Osteoblast (primary cell): ENCODE measurements around the gene TCP11L2. TPM values are rescaled to one million over a fixed set of nuclear protein-coding genes. Genes with fewer than 3 reads are reported as not detected.
A peak's percentile ranks its signal among the peaks of the same experiment; 100 is the strongest.

Source experiments
- DNase-seq: peaks from one replicate; pipeline ENCODE4 v3.0.0; 2011; ENCODE audit warnings: low spot score, mixed read lengths; ENCODE audit not compliant: insufficient read length; ENCODE audit errors: missing footprints
- H2AFZ ChIP-seq: 2 replicates; pipeline ENCODE4 v1.6.0; 2011; ENCODE audit warnings: mild to moderate bottlenecking, low read length
- H3K27ac ChIP-seq: 2 replicates; pipeline ENCODE4 v1.5.1; 2011; ENCODE audit warnings: mild to moderate bottlenecking, low read depth, low read length, moderate library complexity
- H3K27me3 ChIP-seq: 2 replicates; pipeline ENCODE4 v1.6.0; 2012; ENCODE audit warnings: mild to moderate bottlenecking, control low read depth, inconsistent platforms, low read length, moderate library complexity; ENCODE audit not compliant: insufficient read depth
- H3K36me3 ChIP-seq: 2 replicates; pipeline ENCODE4 v1.5.1; 2011; ENCODE audit warnings: mild to moderate bottlenecking, low read length, control low read depth, moderate library complexity; ENCODE audit not compliant: insufficient read depth
- H3K4me1 ChIP-seq: 2 replicates; pipeline ENCODE4 v1.5.1; 2011; ENCODE audit warnings: mild to moderate bottlenecking, low read length, control low read depth, moderate library complexity; ENCODE audit not compliant: insufficient read depth
- H3K4me2 ChIP-seq: 2 replicates; pipeline ENCODE4 v1.6.0; 2011; ENCODE audit warnings: mild to moderate bottlenecking, low read length; ENCODE audit not compliant: insufficient read depth
- H3K4me3 ChIP-seq: fragments of 200-600 bp; sonication (generic); 3 replicates; pipeline ENCODE4 v1.5.1; 2012; ENCODE audit warnings: mild to moderate bottlenecking, low read length, inconsistent platforms; ENCODE audit not compliant: insufficient read depth
- H3K79me2 ChIP-seq: 2 replicates; pipeline ENCODE4 v1.6.0; 2012; ENCODE audit warnings: mild to moderate bottlenecking, low read length, control low read depth, inconsistent platforms; ENCODE audit not compliant: insufficient read depth
- H3K9me3 ChIP-seq: 2 replicates; pipeline ENCODE4 v1.5.1; 2011; ENCODE audit warnings: low read depth, low read length, control low read depth
- H4K20me1 ChIP-seq: 2 replicates; pipeline ENCODE4 v1.6.0; 2012; ENCODE audit warnings: mild to moderate bottlenecking, low read length, control low read depth; ENCODE audit not compliant: insufficient read depth
- CTCF ChIP-seq: IDR thresholded peaks from 2 replicates; pipeline ENCODE4 v1.5.1; 2011; ENCODE audit warnings: mild to moderate bottlenecking, low read depth, low read length, moderate library complexity; ENCODE audit errors: extremely low read depth
- total RNA-seq: library from RNA; depleted of rRNA; stranded (reverse); fragments of >200 nt; gene quantifications from 2 replicates; pipeline ENCODE4 v1.2.3, GENCODE V29; 2012

Gene TCP11L2
- total RNA-seq, 1 donor, result 109 TPM

GRCh38 chr12:106288101-106288493 lies 14.4 kb upstream of the TCP11L2 start:
- DNase-seq, result no peak
- H2AFZ ChIP-seq, result no peak overlapping the region
- H3K4me3 ChIP-seq, result no peak overlapping the region
- H3K27me3 ChIP-seq, result no peaks in the 10 kb centered on the region
- no peaks in the 10 kb centered on the region for H3K79me2 ChIP-seq
- no peaks in the 10 kb centered on the region for H3K9me3 ChIP-seq
- H3K36me3 ChIP-seq, result no peaks in the 10 kb centered on the region
- H3K4me1 ChIP-seq, result peaks cover 10% of the 10 kb centered on the region
- no peak overlapping the region for H3K4me2 ChIP-seq
- no peak for TF ChIP-seq CTCF
- H3K27ac ChIP-seq, result no peak overlapping the region
- H4K20me1 ChIP-seq, result no peaks in the 10 kb centered on the region

GRCh38 chr12:106288494-106289195 lies 13.9 kb upstream of the TCP11L2 start:
- no peaks in the 10 kb centered on the region for H3K36me3 ChIP-seq
- no peaks in the 10 kb centered on the region for H4K20me1 ChIP-seq
- no peak overlapping the region for H3K4me3 ChIP-seq
- H3K9me3 ChIP-seq, result no peaks in the 10 kb centered on the region
- H2AFZ ChIP-seq, result peak overlapping the region; percentile 5
- H3K27ac ChIP-seq, result peak overlapping the region; percentile 66
- DNase-seq, result no peak
- H3K27me3 ChIP-seq, result no peaks in the 10 kb centered on the region
- H3K79me2 ChIP-seq, result no peaks in the 10 kb centered on the region
- peak overlapping the region; percentile 4 for H3K4me2 ChIP-seq
- no peak for TF ChIP-seq CTCF
- peaks cover 10% of the 10 kb centered on the region for H3K4me1 ChIP-seq

- no peak for DNase-seq
- no peak for TF ChIP-seq CTCF
- H4K20me1 ChIP-seq, result no peaks in the 10 kb centered on the region
- peak overlapping the region; percentile 5 for H2AFZ ChIP-seq
- H3K4me3 ChIP-seq, result no peak overlapping the region
- H3K79me2 ChIP-seq, result no peaks in the 10 kb centered on the region
- peak overlapping the region; percentile 66 for H3K27ac ChIP-seq
- no peaks in the 10 kb centered on the region for H3K36me3 ChIP-seq
- H3K9me3 ChIP-seq, result no peaks in the 10 kb centered on the region
- peaks cover 10% of the 10 kb centered on the region for H3K4me1 ChIP-seq
- H3K4me2 ChIP-seq, result no peak overlapping the region
- no peaks in the 10 kb centered on the region for H3K27me3 ChIP-seq
Observed at GRCh38 chr12:106289196-106289681, 13.3 kb upstream of the TCP11L2 start.

- Histone ChIP-seq H3K4me1 (peaks cover 10% of the 10 kb centered on the region), H4K20me1 (no peaks in the 10 kb centered on the region), H3K27ac (no peak overlapping the region), H2AFZ (no peak overlapping the region), H3K36me3 (no peaks in the 10 kb centered on the region), H3K79me2 (no peaks in the 10 kb centered on the region), H3K9me3 (no peaks in the 10 kb centered on the region), H3K4me3 (no peak overlapping the region), H3K27me3 (no peaks in the 10 kb centered on the region), H3K4me2 (no peak overlapping the region)
- no peak for DNase-seq
- TF ChIP-seq CTCF, result no peak
Observed at GRCh38 chr12:106290666-106291065, 11.9 kb upstream of the TCP11L2 start.
